ENCODE measurements around the gene PDS5B.

Gene PDS5B

GRCh38 chr13:32731074-32731473 lies 144.8 kb downstream of the PDS5B start:
- DNase-seq, result no peak

DNA sequence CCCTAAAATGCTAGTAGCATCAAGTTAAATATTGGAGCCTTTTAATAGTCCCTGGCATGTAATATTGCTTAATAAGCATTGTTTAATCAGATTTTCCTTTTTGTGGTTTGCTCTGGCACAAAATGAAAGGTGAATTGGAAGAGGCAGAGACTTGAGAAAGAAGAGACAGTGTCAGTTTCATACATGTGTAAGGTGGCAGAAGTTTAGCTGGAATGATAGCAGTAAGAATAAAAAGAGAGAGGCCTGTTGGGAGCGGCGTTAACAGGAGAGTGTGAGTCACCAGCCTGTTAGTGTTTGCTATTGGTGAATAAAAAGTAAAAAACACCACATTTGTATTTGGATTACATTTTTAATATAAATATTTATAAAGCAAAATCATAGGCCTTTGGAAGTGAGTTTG lies 145.3 kb downstream of the PDS5B start:
- DNase-seq, result no peak

DNA sequence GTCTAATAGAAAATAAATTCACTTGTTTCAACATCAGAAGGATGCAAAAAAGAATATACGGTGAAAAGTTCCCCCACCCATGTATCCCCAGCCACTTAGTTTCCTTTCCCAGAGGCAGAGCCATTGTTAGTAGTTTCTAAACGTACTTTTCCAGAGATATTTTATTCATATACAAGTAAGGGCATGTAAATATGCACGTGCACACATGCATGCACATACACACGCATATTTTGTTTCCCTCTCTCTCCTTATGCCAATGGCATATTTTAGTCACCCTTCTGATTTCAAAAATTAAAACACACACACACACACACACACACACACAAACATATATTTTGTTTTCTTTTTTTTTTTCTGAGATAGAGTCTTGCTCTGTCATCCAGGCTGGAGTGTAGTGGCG lies 147.4 kb downstream of the PDS5B start:
- no peak for DNase-seq

GRCh38 chr13:32734511-32734910 lies 148.3 kb downstream of the PDS5B start:
- no peak for DNase-seq

- DNase-seq, result no peak
These were observed 149.6 kb downstream of the PDS5B start for GRCh38 chr13:32735859-32736258.

DNA sequence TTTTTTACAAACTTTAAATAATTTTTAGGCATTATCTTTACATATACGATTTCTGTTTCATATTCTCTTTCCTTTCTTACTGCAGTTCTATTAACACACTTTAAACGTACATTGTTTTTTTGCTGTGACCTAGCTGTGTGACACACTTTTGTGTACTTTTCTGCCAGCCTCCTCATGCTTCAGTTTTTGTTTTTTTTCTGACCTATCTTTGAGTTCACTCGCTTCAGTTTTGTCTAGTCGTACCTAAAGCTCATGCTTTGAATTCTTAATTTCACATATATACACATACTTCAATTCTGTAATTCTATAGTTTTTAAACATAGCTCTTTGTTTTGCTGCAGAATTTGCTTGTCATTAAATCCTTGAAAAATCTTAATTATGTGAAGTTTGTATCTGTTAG lies 150.4 kb downstream of the PDS5B start:
- no peak for DNase-seq

- no peak for DNase-seq
These were observed 150.9 kb downstream of the PDS5B start for GRCh38 chr13:32737111-32737571.

- no peak for DNase-seq
These were observed 151.4 kb downstream of the PDS5B start for GRCh38 chr13:32737679-32738078.

DNA sequence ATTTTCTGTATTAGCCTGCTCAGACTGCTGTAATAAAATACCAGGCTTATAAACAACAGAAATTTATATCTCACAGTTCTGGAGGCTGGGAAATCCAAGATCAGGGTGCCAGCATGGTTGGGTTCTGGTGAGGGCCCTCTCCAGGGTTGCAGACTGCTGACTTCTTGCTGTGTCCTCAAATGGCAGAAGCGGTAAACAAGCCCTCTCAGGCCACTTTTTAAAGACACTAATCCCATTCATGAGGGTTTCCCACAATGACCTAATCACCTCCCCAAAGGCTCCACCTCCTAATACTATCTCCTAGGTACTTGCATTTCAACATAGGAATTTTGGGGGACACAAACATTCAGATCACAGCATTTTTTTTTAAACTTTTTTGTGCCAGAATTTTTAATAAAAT lies 159.3 kb downstream of the PDS5B start:
- no peak for DNase-seq

DNA sequence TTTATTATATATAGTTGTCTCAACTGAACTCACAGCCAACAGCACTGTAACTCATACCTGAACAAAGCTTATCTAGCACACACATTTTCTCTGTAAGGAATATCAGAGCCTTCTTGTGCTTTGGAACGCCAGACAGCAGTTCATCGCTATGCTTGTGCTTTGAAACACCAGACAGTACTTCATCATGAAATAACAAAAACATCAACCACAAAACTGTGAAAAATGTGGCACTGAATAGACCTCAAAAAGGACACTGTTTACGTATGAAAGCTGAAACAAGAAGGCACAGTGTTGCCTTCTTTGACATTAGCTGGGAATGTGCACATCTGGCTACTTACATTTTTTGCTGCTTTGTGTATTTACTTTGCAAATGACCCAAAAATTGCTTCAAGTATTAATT lies 160.2 kb downstream of the PDS5B start:
- DNase-seq, result no peak

- DNase-seq, result no peak
These were observed 162.1 kb downstream of the PDS5B start for GRCh38 chr13:32748305-32748704.

- no peak for DNase-seq
These were observed 165.1 kb downstream of the PDS5B start for GRCh38 chr13:32751340-32751739.

- DNase-seq, result no peak
These were observed 166.1 kb downstream of the PDS5B start for GRCh38 chr13:32752311-32752710.

DNA sequence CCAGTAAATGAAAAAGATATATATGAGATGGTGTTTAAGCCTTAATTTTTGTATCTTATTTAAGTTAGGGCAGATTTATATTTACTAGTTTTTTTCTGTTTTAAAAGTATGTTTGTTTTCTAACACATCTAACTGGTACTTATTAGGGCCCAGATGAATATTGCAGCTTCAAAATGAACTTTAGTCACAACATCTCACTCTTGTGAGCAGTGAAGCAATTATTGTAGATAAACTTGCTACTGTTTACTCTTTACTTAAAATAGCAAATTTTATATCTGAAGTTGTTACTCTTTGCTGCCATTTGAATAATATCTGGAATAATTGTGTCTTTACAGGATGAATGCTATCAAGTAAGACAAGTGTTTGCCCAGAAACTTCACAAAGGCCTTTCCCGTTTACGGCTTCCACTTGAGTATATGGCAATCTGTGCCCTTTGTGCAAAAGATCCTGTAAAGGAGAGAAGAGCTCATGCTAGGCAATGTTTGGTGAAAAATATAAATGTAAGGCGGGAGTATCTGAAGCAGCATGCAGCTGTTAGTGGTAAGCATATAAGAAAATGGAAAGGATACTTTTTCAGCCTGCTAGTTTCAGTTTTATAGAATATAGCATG lies 166.8 kb downstream of the PDS5B start:
- DNase-seq, result peak; percentile 71

GRCh38 chr13:32754179-32754578 lies 167.9 kb downstream of the PDS5B start:
- DNase-seq, result no peak

- DNase-seq, result no peak
These were observed 172.9 kb downstream of the PDS5B start for GRCh38 chr13:32759152-32759551.

GRCh38 chr13:32761472-32761871 lies 175.2 kb downstream of the PDS5B start:
- DNase-seq, result no peak

GRCh38 chr13:32779119-32779518 lies 192.9 kb downstream of the PDS5B start:
- no peak for DNase-seq

GRCh38 chr13:32781906-32782305 lies 195.7 kb downstream of the PDS5B start:
- DNase-seq, result no peak

DNA sequence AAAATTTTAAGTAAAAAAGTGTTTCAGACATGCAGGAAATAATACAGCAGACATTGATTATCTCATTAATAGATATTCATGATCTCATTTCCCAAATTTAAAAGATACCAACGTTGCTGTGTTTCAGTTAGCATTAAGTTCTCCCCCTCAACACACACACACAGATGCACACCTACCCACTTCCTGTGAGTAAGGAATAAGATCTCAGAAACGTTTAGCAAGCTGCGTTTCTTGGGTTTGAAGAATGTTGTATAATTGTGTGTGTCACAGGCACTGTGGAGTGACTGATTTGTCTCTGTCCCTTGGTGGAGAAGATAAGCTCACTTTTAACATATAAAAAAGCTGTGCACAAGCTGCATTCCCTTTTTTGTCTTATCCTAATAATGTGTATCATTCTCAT lies 196.8 kb downstream of the PDS5B start:
- DNase-seq, result no peak

DNA sequence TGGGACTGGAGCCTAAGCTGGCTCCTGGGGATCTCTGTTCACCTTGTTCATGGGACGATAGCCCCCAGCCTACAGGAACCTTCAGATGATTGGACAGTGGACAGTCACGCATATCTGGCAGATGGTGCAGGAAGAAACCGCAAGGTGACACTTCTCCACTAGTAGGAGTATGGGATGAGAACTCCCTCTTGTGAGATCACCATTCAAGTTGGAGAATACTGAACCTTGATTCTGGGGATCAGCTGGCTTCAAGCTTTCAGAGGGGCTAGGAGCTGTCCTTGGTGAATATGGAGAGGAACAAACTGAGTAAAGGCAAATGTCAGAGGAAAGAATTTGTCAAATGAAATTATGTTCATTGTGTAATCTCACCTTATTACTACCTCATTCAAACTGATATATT lies 204.5 kb downstream of the PDS5B start:
- no peak for DNase-seq

GRCh38 chr13:32791545-32792172 lies 205.4 kb downstream of the PDS5B start:
- DNase-seq, result no peak

GRCh38 chr13:32796754-32797153 lies 210.5 kb downstream of the PDS5B start:
- no peak for DNase-seq

GRCh38 chr13:32802159-32802558 lies 215.9 kb downstream of the PDS5B start:
- DNase-seq, result no peak

- DNase-seq, result peak; percentile 62
These were observed 218.5 kb downstream of the PDS5B start for GRCh38 chr13:32804673-32805230.

Data from DMS153 (cell line).